Activated CD4-positive, CD25-positive, alpha-beta regulatory T cell (primary cell): ENCODE data around the gene LIPC.

Source experiments
- DNase-seq, 4 experiments: peaks; one replicate each; lab custom pipeline; 2025; lab: John Stamatoyannopoulos, UW

The LIPC gene

GRCh38 chr15:58436552-58436951, 4.8 kb downstream of the LIPC start:
- DNase-seq = no peak

GRCh38 chr15:58437531-58438105, 5.8 kb downstream of the LIPC start:
- no peak for DNase-seq

- no peak for DNase-seq
Observed at GRCh38 chr15:58438111-58438510, 6.3 kb downstream of the LIPC start.

- no peak for DNase-seq
Observed at GRCh38 chr15:58438956-58439355, 7.2 kb downstream of the LIPC start.

GRCh38 chr15:58440158-58440910, 8.5 kb downstream of the LIPC start:
- DNase-seq = no peak

GRCh38 chr15:58440922-58441321, 9.1 kb downstream of the LIPC start:
- no peak for DNase-seq

- no peak for DNase-seq
Observed at GRCh38 chr15:58441376-58442070, 9.7 kb downstream of the LIPC start.

- no peak for DNase-seq
Observed at GRCh38 chr15:58442122-58442521, 10.3 kb downstream of the LIPC start.

- no peak for DNase-seq
Observed at GRCh38 chr15:58443308-58443707, 11.5 kb downstream of the LIPC start.

GRCh38 chr15:58444056-58444455, 12.3 kb downstream of the LIPC start:
- DNase-seq = no peak

GRCh38 chr15:58444658-58445332, 13.0 kb downstream of the LIPC start:
- no peak for DNase-seq

GRCh38 chr15:58445865-58446264, 14.1 kb downstream of the LIPC start:
- no peak for DNase-seq

GRCh38 chr15:58446521-58446920, 14.7 kb downstream of the LIPC start:
- DNase-seq = no peak

- DNase-seq = no peak
Observed at GRCh38 chr15:58447271-58448010, 15.7 kb downstream of the LIPC start.

GRCh38 chr15:58448331-58448730, 16.5 kb downstream of the LIPC start:
- DNase-seq = no peak

GRCh38 chr15:58448906-58449305, 17.1 kb downstream of the LIPC start:
- DNase-seq = no peak

GRCh38 chr15:58451826-58452225, 20.0 kb downstream of the LIPC start:
- DNase-seq = no peak

GRCh38 chr15:58452775-58453174, 21.0 kb downstream of the LIPC start:
- DNase-seq = no peak

GRCh38 chr15:58453931-58454793, 22.4 kb downstream of the LIPC start:
- DNase-seq = no peak

GRCh38 chr15:58454950-58455401, 23.2 kb downstream of the LIPC start:
- DNase-seq = no peak

GRCh38 chr15:58457466-58457965, 25.7 kb downstream of the LIPC start:
- no peak for DNase-seq
